ENCODE results near the gene PIP5K1B. TPM values are rescaled to one million over a fixed set of nuclear protein-coding genes. Genes with fewer than 3 reads are reported as not detected.

PIP5K1B gene
- total and polyA plus RNA-seq, 2 experiments from 2014 or later = 1.3 to 2.8 TPM

GRCh38 chr9:68782546-68782945 lies 77.5 kb downstream of the PIP5K1B start:
- Mint-ChIP-seq H3K4me1 (peaks cover 3% of the 10 kb centered on the region), H3K27ac (no peak overlapping the region), H3K4me3 (no peak overlapping the region), H3K9me3 (no peaks in the 10 kb centered on the region), H3K27me3 (ENCODE audit: insufficient read depth, low read depth, poor library complexity) (peaks cover 1% of the 10 kb centered on the region), H3K36me3 (ENCODE audit: low read depth) (no peaks in the 10 kb centered on the region)
- Histone ChIP-seq H3K27ac (ENCODE audit: low read depth) (no peak overlapping the region), H3K4me2 (no peak overlapping the region), H2AFZ (no peak overlapping the region), H4K20me1 (replicated peaks; ENCODE audit: insufficient read depth) (peaks cover 4% of the 10 kb centered on the region; the same call in 1 of the 2 replicates), H3K79me2 (replicated peaks; ENCODE audit: insufficient read depth) (peaks cover 28% of the 10 kb centered on the region), H3K27me3 (ENCODE audit: insufficient read depth) (no peaks in the 10 kb centered on the region), H3K36me3 (ENCODE audit: insufficient read depth) (peaks cover 3% of the 10 kb centered on the region; the same call in 1 of the 2 replicates), H3K9me2 (ENCODE audit: insufficient read depth) (no peaks in the 10 kb centered on the region), H3K4me1 (ENCODE audit: insufficient read depth) (peaks cover 15% of the 10 kb centered on the region), H3F3A (replicated peaks; ENCODE audit: low read depth) (no peaks in the 10 kb centered on the region), H3K4me3 (no peak overlapping the region)
- no peak for TF ChIP-seq ZNF462 (CRISPR knock-in tag; IDR thresholded peaks at IDR 0.05)
- TF ChIP-seq ZNF114 (CRISPR knock-in tag; IDR thresholded peaks at IDR 0.05) = no peak
- TF ChIP-seq NANOG (IDR thresholded peaks at IDR 0.05; ENCODE audit: borderline replicate concordance) = no peak
- no peak for DNase-seq (ENCODE audit: low spot score)
- no peak for ATAC-seq

- H3K27ac Mint-ChIP-seq = no peak overlapping the region
- Histone ChIP-seq H3K79me2 (replicated peaks; ENCODE audit: insufficient read depth) (peaks cover 20% of the 10 kb centered on the region), H3K27ac (ENCODE audit: low read depth) (no peak overlapping the region), H2AFZ (no peak overlapping the region), H3K4me2 (no peak overlapping the region), H3K9me2 (ENCODE audit: insufficient read depth) (no peaks in the 10 kb centered on the region), H3K4me3 (no peak overlapping the region), H3F3A (replicated peaks; ENCODE audit: low read depth) (no peaks in the 10 kb centered on the region), H3K36me3 (ENCODE audit: insufficient read depth) (peaks cover 3% of the 10 kb centered on the region; the same call in 1 of the 2 replicates), H4K20me1 (replicated peaks; ENCODE audit: insufficient read depth) (no peaks in the 10 kb centered on the region), H3K27me3 (ENCODE audit: insufficient read depth) (no peaks in the 10 kb centered on the region), H3K4me1 (ENCODE audit: insufficient read depth) (peaks cover 11% of the 10 kb centered on the region)
- no peaks in the 10 kb centered on the region for H3K36me3 Mint-ChIP-seq (ENCODE audit: low read depth)
- no peaks in the 10 kb centered on the region for H3K9me3 Mint-ChIP-seq
- H3K4me3 Mint-ChIP-seq = no peak overlapping the region
- H3K4me1 Mint-ChIP-seq = peaks cover 3% of the 10 kb centered on the region
- ATAC-seq (no peak), DNase-seq (ENCODE audit: low spot score) (no peak)
- H3K27me3 Mint-ChIP-seq (ENCODE audit: insufficient read depth, low read depth, poor library complexity) = peaks cover 1% of the 10 kb centered on the region
- no peak for TF ChIP-seq ZNF331 (CRISPR knock-in tag; IDR thresholded peaks at IDR 0.05; ENCODE audit: low read depth)
- no peak for TF ChIP-seq REST (IDR thresholded peaks at IDR 0.05; ENCODE audit: unreplicated experiment)
Measured at GRCh38 chr9:68785965-68786364, 80.9 kb downstream of the PIP5K1B start.

Measured in GM23338 (cell line).